Measurements from ENCODE around the gene COL28A1. TPM values are rescaled to one million over a fixed set of nuclear protein-coding genes. Genes with fewer than 3 reads are reported as not detected.

COL28A1 gene
- total RNA-seq, 1 donor from 2014 or later = 2.0 TPM

DNA sequence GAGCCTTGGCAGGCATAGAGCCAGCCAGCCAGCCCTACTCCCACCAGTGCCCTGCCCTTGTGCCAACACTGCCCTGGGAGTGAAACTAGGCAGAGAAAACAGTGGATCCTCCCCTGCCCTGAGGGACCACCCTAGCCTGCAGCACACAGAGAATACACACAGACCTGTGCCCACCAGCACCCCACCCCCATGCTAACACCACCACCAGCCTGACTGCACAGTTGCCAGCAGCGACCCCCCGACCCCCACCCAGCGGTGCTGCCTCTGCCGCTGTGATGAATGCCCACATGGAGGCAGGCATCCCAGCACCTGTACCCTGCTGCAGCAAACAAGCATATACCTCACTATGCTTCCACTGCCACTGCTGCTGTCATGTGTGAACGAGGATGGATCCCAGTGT is 21.6 kb upstream of the COL28A1 start:
- Histone ChIP-seq H3K4me1 (no peaks in the 10 kb centered on the region), H3K36me3 (no peaks in the 10 kb centered on the region), H3K4me3 (no peak overlapping the region), H3K27me3 (ENCODE audit: low read depth) (no peaks in the 10 kb centered on the region), H3K27ac (no peak overlapping the region), H3K9me3 (no peaks in the 10 kb centered on the region)
- DNase-seq (no peak), ATAC-seq (no peak)
- TF ChIP-seq, protein P1, sequence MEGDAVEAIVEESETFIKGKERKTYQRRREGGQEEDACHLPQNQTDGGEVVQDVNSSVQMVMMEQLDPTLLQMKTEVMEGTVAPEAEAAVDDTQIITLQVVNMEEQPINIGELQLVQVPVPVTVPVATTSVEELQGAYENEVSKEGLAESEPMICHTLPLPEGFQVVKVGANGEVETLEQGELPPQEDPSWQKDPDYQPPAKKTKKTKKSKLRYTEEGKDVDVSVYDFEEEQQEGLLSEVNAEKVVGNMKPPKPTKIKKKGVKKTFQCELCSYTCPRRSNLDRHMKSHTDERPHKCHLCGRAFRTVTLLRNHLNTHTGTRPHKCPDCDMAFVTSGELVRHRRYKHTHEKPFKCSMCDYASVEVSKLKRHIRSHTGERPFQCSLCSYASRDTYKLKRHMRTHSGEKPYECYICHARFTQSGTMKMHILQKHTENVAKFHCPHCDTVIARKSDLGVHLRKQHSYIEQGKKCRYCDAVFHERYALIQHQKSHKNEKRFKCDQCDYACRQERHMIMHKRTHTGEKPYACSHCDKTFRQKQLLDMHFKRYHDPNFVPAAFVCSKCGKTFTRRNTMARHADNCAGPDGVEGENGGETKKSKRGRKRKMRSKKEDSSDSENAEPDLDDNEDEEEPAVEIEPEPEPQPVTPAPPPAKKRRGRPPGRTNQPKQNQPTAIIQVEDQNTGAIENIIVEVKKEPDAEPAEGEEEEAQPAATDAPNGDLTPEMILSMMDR (IDR thresholded peaks at IDR 0.05) = no peak
- intact Hi-C loops (cut with DNase I) = no loop called here

DNA sequence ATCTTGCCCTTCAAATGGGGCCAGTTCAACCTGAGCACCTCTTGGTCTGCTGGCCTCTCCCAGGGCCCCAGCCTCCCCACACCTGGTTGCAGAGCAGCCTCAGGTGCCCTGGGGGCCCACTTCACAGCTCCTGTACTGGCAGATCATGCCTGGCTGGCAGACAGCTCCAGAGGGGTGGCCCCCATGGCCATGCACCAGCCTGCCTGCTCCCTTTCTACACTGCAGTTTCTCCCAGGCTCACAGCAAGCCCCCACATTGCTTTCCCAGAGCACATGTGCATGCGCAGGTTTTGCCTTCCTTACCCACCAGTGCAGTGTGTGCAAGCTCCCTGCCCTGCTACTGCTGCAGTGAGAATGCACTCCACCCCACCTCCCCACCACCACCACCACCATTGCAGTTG is 21.2 kb upstream of the COL28A1 start:
- Histone ChIP-seq H3K9me3 (no peaks in the 10 kb centered on the region), H3K4me3 (no peak overlapping the region), H3K27me3 (ENCODE audit: low read depth) (no peaks in the 10 kb centered on the region), H3K4me1 (no peaks in the 10 kb centered on the region), H3K27ac (no peak overlapping the region), H3K36me3 (no peaks in the 10 kb centered on the region)
- DNase-seq = no peak
- TF ChIP-seq, protein P1 (IDR thresholded peaks at IDR 0.05) = no peak
- peak in 1 of 2 donors; percentile 11 for ATAC-seq
- intact Hi-C loops (cut with DNase I) = no loop called here

DNA sequence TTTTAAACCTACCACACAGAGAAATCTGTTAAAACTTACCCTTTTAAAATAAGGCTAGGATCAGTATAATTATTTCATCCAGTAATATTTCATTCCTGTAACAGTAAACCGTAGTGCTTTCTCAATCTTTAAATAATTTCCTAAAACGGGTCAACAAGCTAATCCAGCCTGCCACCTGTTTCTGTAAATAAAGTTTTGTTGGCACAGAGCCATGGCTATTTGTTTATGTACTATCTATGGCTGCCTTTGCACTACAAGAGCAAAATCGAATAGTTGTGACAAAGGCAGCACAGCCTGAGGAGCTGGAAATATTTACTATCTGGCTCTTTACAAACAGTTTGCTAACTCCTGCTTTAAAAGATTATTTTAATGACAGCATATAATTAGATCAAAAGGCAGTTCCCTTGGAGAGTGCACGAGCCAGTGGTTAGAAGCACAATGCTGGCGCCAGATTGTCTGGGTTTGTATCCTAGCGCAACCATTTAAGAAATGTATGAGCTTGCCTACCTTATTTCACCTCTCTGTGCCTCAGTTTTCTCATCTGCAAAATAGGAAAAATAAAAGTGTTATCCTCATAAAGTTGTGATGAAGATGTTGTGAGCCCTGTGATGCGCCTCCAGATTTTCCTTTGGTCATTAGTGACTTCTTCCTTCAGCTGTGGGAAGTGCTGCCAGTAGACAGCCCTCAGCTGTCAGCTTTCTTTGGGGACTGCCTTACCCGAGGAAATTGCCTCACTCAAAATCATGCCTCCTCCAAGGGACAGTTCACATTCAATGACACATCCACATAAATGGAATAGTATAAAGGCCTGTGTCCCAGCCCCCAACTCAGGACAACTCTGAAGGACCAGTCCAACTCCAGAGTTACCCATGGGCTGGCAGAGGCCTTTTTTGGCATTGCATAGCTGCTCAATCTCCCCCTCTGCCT is 19.2 kb upstream of the COL28A1 start:
- no peak overlapping the region for H3K4me3 ChIP-seq
- intact Hi-C loops (cut with DNase I) = no loop called here
- H3K27me3 ChIP-seq (ENCODE audit: low read depth) = no peaks in the 10 kb centered on the region
- no peaks in the 10 kb centered on the region for H3K4me1 ChIP-seq
- TF ChIP-seq, protein P1 (IDR thresholded peaks at IDR 0.05) = no peak
- ATAC-seq (peak in 1 of 2 donors; percentile 12), DNase-seq (no peak)
- no peaks in the 10 kb centered on the region for H3K9me3 ChIP-seq
- no peak overlapping the region for H3K27ac ChIP-seq
- no peaks in the 10 kb centered on the region for H3K36me3 ChIP-seq

DNA sequence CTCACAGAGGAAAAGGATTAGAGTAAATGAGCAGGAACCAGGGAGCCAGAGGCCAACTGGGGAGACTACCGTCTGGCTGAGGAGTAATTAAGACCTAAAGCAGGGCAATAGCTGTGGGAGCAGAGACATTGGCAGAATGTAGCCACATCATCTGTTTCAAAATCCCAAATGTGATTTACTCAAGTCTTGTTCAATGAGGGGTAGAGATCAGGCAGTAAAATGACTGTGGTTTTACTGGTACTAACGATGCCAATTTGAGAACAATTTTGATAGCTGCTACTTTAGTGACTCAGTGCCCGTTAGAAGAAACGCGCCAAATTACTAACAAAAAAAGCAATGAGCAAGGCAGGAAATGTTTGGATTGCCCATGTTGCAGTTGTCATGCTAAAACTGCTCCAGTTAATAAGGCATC is 18.4 kb upstream of the COL28A1 start:
- no peaks in the 10 kb centered on the region for H3K9me3 ChIP-seq
- no peaks in the 10 kb centered on the region for H3K4me1 ChIP-seq
- no peak for ATAC-seq
- no peaks in the 10 kb centered on the region for H3K27me3 ChIP-seq (ENCODE audit: low read depth)
- H3K36me3 ChIP-seq = no peaks in the 10 kb centered on the region
- intact Hi-C loops (cut with DNase I) = no loop called here
- TF ChIP-seq, protein P1 (IDR thresholded peaks at IDR 0.05) = no peak
- DNase-seq = no peak
- no peak overlapping the region for H3K27ac ChIP-seq
- no peak overlapping the region for H3K4me3 ChIP-seq

DNA sequence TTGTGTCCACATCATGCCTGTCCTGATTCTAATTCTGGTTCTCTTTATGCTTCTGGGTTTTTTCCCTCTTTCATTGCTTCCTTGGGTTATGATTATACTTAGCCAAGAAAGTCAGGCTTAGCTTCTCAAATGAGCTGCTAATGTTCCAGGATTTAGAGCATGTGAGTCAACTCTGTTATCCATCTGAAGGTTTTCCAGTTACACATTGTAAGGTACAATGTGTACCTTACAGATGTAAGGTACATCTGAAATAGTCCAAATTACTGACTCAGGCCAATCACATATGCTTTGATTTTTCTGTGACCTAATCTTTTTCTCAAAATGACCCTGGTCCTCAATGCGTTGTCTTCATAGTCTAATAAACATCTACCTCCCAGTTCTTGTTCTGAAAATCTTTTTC is 17.7 kb upstream of the COL28A1 start:
- DNase-seq = no peak
- Histone ChIP-seq H3K4me3 (no peak overlapping the region), H3K9me3 (no peaks in the 10 kb centered on the region), H3K4me1 (no peaks in the 10 kb centered on the region), H3K27ac (no peak overlapping the region), H3K27me3 (ENCODE audit: low read depth) (no peaks in the 10 kb centered on the region), H3K36me3 (no peaks in the 10 kb centered on the region)
- no peak for ATAC-seq
- TF ChIP-seq, protein P1 (IDR thresholded peaks at IDR 0.05) = no peak
- intact Hi-C loops (cut with DNase I) = no loop called here

Data from lower lobe of right lung (tissue), 2 donors.